AG10803 (cell line): ENCODE measurements around the gene UGT1A8.
"Not testable (repeated sequence)": the region's sequence is repeated elsewhere in the genome, so short reads cannot be mapped to it uniquely, and the experiment has no call there.

Experiments
- DNase-seq: peaks from one replicate; pipeline ENCODE4 v3.0.0; 2010; ENCODE audit warnings: low read depth
- H3K4me3 ChIP-seq: 2 replicates; pipeline ENCODE4 v1.5.1; 2011; ENCODE audit warnings: mild to moderate bottlenecking, low read length, control low read depth
- CTCF ChIP-seq: conservative IDR thresholded peaks from 2 replicates; pipeline ENCODE4 v1.5.1; 2011; ENCODE audit warnings: mild to moderate bottlenecking, low read length, control low read depth, inconsistent platforms

Gene UGT1A8

DNA sequence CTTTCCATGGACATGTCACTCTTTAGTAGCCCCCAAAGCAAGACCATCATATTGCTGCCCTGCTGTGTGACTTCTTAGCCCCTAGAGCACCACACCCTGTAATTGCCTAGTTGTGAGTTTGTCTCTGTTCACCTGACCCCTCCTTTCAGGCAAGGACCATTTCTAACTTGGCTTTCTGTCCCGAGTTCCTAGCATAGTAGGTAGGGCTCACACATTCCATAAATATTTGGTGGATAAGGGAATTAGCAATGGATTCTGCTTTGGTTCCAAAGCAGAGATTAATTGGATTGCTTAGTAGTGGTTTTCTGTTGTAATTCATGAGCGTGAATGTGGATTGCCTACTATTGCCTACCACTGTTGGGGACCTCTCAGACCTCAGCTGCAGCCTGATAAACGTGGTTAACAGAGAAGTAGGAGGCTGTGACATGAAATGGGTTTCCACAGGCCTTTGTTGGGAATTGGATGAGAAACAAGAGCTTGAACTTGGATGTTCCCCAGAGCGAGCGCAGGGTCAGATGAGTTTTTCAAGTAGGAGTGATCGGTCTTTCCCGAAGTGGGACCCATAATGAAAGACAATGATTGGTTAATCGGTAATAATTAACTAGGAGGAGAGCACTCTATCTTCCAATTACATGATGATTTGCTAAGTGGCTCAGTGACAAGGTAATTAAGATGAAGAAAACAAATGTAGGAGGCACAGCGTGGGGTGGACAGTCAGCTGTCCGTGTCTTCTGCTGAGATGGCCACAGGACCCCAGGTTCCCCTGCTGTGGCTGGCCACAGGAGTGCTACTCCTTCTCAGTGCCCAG lies 129.2 kb downstream of the UGT1A8 start:
- no peak for DNase-seq
- H3K4me3 ChIP-seq = no peak overlapping the region
- TF ChIP-seq CTCF = no peak

- no peak overlapping the region for H3K4me3 ChIP-seq
- TF ChIP-seq CTCF = no peak
Observed at GRCh38 chr2:233747283-233747544, 129.8 kb downstream of the UGT1A8 start.

DNA sequence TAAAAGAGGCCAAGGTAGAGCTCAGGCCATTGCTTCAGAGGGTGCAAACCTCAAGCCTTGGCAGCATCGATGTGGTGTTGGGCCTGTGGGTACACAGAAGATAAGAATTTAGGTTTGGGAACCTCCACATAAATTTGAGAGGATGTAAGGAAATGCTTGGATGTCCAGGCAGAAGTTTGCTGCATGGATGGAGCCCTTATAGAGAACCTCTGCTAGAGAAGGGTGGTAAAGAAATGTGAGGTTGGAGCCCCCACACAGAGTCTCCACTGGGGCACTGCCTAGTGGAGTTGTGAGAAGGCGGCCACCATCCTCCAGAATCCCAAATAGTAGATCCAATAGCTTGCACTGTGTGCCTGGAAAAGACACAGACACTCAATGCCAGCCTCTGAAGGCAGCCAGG lies 133.3 kb downstream of the UGT1A8 start:
- H3K4me3 ChIP-seq, DNase-seq: not testable (repeated sequence)

More at GRCh38 chr2:233747283-233747544, 129.8 kb downstream of the UGT1A8 start:
- no peak for DNase-seq

DNA sequence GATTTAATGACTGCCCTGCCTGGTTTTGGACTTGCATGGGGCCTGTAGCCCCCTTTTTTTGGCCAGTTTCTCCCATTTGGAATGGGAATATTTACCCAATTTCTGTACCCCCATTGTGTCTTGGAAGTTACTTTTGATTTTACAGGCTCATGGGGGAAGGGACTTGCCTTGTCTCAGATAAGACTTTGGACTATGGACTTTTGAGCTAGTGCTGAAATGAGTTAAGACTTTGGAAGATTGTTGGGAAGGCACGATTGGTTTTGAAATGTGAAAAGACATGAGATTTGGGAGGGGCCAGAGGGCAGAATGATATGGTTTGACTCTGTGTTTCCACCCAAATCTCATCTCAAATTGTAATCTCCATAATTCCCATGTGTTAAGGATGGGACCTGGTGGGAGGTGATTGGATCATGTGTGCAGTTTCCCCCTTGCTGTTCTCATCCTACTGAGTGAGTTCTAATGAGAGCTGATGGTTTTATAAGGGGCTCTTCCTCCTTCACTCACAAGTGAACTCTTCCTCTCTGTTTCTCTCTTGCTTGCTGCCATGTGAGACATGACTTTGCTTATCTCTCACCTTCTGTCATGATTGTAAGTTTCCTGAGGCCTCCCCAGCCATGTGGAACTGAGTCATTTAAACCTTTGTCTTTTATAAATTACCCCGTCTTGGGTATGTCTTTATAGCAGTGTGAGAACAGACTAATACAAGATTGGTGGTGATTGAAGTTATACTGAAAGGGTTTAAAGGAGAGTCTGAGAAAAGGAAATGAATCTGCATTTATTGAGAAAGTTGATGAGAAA lies 134.0 kb downstream of the UGT1A8 start:
- not testable (repeated sequence) for H3K4me3 ChIP-seq, DNase-seq

GRCh38 chr2:233754872-233755611 lies 137.6 kb downstream of the UGT1A8 start:
- DNase-seq = no peak
- H3K4me3 ChIP-seq = no peak overlapping the region
- no peak for TF ChIP-seq CTCF

GRCh38 chr2:233756429-233757081 lies 139.1 kb downstream of the UGT1A8 start:
- H3K4me3 ChIP-seq = no peak overlapping the region
- no peak for TF ChIP-seq CTCF
- DNase-seq = no peak

- no peak for DNase-seq
- H3K4me3 ChIP-seq = no peak overlapping the region
- no peak for TF ChIP-seq CTCF
Observed at GRCh38 chr2:233758141-233758540, 140.7 kb downstream of the UGT1A8 start.
